GM18909 (cell line): Measurements from ENCODE around the gene RASIP1.
"Not testable (repeated sequence)": the region's sequence is repeated elsewhere in the genome, so short reads cannot be mapped to it uniquely, and the experiment has no call there.

Source experiments
- ATAC-seq: cut with Tn5 transposase; IDR thresholded peaks from one replicate; pipeline ENCODE4 v1.9.1; 2021; ENCODE audit warnings: mild to moderate bottlenecking; ENCODE audit not compliant: unreplicated experiment, poor library complexity

The RASIP1 gene

DNA sequence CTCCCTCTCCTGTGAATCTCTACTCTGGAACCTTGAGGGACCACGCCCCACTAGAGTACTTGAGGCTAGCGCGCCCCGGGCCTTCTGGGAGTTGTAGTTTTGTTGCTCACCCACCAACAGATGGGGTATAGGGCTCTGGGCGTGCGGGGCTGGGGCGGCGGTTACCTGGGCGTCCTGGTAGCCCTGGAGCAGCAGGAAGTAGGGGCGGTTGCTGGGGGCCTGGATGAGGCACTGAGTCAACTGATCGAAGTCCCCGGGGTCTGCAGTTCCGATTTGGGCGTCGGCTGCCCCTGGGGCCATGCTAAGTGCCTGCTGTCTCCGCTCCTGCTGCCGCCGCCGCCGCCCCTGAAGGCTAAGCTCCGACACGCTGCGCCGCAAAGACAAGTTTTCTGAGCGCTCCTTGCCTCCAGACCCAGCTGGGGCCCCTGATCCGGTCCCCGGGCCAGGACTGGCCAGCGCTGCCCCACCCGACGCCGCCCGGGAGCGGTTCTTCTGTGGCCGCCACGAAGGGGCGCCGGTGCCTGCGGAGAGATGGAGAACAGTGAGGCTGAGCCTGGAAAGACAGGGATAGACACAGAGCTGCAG lies 5.3 kb downstream of the RASIP1 start:
- no peak for ATAC-seq

DNA sequence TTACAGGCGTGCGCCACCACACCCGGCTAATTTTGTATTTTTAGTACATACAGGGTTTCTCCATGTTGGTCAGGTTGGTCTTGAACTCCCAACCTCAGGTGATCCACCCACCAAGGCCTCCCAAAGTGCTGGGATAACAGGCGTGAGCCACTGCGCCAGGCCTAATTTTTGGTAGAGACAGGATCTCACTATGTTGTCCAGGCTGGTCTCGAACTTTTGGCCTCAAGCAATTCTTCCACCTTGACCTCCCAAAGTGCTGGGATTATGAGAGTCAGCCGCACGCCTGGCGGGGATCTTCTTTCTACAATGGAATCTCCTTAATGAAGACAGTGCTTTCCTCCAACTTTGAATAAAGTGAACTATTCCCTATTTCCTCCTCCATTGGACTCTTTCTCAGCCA lies 5.8 kb downstream of the RASIP1 start:
- ATAC-seq: no peak

DNA sequence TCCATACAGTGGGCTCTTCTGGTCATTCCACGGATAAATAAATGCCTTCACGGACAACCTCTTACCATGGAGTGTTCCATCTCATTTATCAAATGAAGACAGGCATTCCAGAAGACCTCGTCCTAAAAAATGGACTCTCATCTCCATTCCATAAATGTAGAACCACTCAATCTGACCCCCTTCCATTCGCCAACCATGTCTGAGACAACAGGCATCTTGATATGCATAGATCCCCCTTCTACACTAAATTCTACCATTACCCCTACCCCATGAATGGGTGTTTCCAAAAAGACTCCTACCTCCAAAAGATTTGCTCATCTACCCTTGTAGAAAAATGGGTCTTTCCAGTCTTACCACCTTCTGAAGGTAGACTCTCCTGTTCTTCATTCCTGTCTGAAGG lies 9.0 kb downstream of the RASIP1 start:
- ATAC-seq: no peak

DNA sequence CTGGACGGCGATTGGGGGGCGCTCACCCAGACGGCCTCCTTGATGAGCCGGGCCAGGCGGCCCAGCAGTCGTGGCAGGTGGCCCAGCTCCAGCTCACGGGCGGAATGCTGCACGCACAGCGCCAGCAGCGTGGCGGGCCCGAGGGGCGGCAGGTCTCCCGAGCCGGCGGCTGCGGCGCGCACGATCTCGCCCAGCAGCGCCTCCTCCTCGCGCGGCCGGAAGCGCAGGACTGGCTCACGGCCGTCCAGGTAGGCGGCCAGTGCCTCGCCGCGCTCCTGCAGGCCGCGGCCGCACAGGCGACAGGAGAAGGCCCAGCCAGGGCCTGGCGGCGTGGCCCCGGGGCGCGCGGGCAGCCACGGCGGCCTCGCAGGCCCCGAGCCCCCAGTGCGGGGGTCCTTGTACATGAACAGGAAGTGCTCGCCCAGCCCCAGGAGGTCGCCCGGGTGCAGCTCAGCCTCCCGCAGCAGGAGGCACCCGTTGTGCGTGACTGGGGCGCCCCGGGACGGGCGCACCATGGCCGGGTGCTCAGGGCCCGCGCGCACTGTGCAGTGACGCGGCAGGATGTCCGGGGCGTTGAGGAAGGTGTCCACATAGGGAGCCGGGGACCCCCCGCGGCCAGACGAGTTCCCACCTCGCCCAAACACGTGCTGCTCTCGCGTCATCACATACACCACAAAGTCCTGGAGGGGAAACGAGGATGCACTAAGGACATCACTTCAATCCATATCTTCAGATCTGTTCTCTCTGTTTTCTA lies 11.3 kb downstream of the RASIP1 start:
- ATAC-seq: no peak

DNA sequence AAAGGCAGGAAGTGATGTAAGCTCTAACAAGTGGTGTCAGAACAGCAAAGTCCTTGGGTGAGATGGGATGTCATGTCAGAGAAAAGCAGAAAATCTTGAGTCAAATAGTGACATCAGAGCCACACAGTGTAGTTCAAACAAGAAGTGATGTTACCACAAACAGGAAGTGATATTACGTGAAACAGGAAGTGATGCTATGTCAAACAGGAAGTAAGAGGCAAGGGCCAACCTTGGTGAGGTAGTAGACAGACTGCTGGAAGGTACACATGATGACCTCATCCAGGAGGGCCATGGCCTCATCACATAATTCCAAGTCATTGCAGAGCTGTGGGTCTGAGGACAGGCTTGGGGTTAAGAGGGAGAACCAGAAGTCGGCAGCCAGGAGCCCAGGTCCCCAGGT lies 13.9 kb downstream of the RASIP1 start:
- no peak for ATAC-seq

DNA sequence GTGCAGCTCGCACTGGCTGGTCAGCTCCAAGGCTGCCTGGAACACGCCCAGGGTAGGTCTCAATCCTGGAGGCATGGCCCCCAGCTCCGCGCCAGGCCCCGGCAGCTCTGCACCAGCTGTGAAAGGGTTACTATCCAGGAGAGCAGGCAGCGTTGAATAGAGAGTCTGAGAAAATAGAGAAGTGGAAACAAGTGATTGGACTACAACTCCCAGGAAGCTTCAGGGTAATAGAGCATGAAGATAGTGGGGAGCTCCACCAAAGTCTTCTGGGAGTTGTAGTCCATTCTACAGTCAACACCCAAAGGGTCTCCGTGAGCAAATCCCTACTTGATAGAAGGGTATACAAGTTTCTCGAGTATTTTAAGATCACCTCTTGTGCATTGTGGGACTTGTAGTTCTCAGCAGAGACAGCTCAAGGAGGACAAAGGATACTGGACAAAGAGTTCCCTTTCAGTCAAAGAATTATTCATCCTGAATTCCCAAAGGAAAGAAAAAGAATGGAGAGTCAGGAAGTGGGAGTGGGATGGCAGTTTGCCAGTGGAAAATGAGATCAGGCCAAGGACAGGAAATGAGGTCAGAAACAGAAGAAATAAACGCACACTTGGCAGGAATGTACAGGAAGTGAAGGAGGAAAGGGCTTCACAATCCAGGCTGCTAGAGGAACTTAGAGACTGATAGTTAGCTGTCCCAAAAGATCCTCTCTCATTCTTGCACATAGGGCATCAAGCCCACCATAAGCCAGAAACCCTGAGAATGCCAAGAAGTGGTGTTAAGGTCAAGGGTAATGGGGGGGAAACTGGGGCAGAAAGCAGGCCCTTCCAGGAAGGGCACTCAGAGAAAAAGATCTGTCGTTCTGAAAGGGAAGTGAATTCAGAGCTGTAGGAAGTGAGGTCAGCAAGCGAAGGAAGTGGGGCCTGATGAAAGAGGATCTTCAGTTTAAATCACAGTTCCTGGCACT lies 15.3 kb downstream of the RASIP1 start:
- ATAC-seq: no peak

DNA sequence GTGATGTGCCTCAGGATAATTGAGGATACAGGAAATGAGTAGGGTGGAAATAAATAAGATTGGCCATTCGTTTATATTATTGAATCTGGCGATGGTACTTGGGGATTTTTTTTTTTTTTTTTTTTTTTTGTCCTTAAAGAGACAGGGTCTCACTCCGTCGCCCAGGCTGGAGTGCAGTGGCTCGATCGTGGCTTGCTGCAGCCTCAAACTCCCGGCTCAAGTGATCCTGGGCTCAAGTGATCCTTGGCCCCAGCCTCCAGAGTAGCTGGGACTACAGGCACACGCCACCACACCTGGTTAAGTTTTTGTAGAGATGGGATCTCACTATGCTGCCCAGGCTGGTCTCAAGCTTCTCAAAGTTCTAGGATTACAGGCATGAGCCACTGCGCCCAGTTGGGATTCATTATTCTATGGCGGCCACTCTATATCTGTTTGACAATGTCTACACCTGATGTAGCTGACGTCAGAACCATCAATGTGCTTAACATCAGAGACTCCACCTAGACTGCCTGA lies 18.2 kb downstream of the RASIP1 start:
- ATAC-seq: no peak

DNA sequence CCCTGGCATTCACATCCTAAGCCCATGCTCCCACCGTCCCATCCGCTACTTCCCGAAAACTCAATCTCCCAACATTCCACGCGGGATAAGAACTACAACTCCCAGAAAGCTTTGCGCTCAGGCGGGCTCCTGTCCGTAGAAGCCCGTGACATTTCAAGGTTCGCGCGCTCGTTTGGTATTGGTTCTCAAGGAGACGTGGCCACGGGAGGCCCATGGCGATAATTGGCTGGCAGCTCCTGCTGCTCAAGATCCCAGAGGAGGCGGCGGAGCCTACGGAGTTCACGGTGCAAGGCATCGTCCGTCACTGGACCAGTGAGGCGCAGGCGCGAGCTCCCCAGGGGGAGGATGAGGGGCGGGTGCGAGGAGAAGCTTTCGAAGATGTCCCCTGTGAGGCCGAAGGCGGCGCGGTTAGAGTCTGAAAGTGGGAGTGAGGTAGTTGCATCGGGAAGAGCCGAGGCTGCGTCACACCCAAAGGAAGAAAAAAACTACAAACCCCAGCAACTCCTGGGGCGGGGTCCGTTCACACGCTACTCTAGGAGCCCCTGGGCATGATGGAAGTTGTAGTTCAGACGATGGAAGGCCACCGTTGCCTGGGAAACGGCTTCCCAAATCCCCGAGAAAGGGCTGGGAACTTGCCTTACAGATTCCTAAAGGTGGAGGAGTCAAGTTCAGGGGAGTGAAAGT lies 19.7 kb downstream of the RASIP1 start:
- peak; percentile 83 for ATAC-seq

DNA sequence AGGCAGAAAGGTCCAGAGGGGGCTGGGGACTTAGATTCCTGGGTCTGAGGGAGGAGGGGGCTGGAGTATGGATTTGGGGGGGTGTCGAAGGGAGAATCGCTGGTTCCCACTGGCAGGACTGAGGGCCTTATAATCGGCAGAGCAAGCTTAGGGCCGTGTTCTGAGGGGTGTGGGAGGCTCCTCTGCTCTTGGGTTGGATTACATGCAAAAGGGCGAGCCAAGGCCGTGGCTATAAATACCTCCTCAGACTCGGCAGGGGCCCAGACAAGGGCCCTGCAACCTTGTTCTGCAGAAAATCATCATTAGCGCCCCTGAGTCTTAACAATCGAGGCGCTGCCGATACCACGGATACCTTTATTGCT lies 20.2 kb downstream of the RASIP1 start:
- ATAC-seq: no peak

DNA sequence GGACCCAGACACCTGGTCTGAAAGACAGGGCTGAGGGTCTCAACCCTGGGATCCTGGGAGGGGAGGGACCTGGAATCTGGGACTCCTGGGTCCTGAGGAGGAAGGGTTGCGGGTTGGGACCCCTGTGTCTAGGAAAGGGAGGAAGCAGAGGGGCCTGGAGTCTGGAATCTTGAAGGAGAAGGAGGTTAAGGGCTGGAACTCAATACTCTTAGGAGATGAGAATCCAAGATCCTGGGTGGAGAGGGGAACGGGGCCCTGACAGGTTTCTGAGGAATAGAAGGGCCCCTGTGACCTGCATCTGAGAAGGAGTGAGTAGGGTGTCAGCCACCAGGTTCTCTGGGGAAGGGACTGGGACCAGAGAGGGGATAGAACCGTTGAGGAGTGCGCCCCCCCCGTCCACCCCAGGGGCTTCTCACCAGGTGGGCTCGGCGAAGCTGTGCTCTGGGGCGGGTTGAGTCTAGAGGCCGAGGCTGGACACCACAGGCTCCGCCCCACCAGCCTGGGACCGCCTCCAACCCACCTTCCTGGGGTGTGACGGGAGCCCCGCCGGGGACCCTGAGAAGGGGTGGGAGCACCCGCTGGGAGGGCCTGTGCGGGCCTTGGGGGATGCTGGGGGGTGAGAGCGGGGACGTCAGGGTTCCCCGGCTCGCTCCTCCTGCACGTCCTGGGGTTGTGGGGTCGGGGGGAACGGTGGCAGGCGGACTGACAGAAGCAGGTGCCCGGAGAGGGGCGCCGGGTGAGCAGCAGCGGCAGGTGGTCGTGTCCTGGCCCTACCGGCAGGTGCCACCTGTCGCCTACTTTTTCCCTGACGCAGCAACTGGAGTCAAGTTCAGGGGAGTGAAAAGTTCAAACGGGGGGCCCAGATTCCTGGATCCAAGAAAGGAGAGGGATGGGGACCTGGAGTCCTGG lies 20.9 kb downstream of the RASIP1 start, which contains the start of gene MAMSTR:
TSS of gene MAMSTR (minus strand) at position 463 of the 909 bp plus-strand sequence. CDS start 694 bp downstream, outside the sequence.
- ATAC-seq: no peak

DNA sequence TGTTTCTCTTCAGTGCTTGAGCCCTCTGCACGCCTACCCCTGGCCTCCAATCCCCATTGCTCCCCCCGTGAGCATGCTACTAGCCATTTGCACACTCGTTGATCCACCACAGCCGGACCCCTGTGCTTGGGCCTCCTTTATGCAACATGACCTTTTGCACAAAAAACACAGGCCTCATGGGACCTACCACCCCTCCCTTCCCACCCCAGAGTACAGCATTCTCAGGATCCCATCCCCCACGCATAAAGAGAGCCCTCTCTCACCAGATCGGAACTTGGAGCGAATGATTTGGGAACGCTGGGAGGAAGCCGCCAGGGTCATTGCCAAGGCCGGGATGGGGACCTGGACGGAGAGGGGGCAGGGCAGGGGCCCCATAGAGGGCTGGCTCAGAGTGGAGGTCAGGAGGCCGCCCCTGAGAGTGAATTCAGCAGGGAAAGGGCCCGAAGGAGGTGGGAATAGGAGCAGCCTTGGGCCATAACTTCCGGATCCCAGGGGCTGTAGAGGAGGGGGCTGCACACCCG lies 21.6 kb downstream of the RASIP1 start:
- ATAC-seq: no peak

DNA sequence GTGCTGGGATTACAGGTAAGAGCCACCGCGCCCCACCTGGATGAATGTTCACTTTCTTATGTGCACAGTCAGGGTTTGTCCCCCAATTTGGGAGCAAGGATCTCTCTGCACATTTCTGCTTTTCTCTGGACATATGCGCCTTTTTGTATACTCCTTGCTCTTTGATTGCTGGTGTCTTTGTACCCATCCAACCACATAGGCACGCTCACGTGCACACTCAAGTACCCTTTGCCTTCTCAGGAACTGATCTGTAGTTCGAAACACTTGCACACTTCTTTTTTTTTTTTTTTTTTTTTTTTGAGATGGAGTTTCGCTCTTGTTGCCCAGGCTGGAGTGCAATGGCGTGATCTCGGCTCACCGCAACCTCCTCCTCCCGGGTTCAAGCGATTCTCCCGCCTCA lies 22.3 kb downstream of the RASIP1 start:
- not testable (repeated sequence) for ATAC-seq

DNA sequence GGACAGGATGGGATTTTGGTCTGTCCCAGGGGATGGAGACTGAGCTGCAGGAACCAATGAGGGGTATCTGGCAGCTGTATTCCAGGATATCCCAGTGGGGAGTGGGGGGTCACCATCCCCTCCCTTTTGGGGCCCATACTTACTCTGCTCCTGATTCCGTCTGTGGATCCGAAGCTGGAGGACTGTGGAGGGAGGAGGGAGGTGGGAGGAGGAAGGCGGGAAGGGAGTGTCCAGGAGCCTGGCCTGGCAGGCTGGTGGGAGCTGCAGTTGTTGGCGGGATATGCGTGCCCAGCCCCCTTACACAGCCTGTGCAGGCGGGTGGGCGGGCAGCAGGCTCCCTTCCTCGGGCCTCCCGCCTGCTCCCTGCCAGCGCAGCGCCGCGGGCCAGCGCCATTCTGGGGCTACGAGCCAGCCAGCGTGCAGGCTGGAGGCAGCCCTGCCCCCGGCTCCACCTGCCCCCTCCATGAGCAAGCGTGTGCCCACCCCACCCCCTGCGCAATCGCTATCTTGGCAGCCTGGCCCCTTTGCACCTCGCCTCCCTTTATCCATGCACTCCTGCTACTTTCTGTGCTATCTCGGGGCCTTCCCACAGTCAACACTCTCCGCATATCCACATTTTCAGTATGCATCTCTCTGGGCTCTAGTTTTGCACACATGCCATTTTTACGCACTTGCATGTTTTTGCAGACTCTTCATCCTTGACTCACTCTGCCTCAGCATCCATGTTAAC lies 23.7 kb downstream of the RASIP1 start:
- ATAC-seq: no peak

DNA sequence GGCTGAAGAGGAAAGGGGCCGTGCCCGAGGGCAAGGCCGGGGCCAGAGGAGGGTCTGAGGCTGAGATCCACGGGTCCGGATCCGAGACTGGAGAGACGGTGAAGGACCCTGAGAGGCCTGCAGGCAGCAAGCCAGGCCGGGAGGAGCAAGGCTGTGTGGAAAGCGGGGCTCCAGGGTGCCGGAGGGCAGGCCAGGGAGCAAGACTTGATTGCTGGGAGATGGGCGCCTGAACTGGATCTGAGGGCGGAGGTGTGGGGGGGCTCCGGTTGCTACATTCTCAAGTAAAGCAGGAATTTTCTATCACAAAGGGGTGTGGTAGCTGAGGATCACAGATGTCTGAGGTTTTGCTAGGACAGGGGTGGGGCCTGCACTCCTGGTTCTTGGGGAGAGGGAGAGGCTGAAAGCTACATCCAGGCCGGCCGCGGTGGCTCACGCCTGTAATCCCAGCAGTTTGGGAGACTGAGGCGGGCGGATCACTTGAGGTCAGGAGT lies 24.7 kb downstream of the RASIP1 start:
- ATAC-seq: no peak

DNA sequence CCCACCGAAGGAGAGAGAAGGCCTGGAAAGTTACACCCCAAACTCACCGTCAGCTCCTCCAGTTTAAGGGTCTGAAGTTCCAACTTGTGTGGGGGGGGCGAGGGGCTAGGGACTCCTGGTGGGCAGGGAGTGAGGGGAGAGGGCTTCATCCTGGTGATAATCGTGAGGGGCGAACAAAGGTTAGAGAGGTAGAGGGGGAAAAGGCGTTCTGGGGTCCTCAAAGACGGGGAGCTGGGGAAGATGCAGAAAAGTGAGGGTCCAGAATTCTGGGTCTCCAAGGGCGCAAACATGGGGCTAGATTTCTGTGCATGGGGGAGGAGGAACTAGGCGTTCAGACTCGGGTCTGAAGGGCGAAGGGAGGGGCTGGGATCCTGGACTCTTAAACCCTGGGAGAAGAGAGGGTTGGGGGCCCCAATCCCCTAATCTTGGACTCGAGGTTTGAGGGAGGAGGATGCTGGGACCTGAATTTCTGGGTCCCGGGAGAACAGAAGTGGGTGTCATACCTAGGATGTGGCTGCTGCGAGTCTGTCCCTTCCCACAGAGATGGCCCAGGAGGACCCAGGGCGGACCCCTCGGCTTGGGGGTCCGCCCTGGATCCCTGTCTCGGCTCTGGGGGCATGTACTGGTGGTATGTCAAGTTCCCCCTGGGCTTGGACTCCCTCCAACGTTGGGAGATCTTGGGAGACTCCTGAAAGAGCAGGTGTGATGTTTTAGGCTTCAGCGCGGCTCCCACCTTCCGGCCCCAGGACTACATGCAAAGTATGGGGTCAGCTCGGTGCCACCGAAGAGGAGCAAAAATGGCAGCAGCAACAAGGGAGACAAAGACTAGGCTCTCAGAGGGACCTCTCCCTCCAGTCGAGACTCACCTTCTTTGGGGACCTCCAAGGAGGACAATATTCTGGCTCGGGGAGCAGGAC lies 25.4 kb downstream of the RASIP1 start:
- no peak for ATAC-seq

DNA sequence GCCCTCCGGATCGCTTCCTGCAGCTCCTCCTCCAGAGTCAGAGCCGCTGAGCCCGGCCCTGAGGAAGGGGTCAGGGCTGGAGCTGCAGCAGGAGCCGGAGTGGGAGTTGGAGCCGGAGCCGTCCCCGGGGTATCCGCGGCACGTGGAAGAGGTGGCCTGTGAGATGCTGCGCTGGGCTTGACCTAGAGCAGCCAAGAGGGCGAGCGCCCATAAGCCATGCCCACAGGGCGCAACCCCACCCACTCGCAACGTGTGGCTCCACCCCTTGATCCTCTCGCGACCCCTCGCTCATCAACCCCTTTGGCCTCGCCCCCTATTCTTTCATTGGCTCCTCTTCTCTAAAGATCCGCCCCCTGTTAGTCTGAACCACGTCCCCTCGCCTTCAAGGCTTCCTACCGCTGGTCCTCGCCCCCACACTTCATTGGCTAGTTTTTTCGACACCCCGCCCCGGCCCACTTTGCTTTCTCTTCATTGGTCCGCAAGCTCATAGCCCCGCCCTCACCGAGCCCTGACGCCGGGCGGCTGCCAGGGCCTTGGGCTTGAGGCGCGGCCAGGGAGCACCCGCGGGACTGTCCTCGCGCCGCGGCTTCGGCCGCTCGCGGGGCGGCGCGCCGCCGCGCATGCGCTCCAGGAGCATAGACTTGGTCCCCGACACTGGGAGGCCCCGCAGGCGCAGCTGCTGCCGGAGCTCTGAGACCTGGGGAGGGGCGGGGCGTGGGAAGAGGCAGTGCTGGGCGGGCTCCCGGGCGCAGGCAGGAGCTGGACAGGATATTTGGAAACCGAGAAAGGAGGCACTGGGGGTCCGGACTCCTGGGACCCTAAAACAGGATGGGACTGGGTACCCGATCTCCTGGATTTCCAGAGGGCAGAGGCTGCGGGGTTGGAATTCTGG lies 26.3 kb downstream of the RASIP1 start:
- peak; percentile 94 for ATAC-seq
